Fibroblast of the conjunctiva (primary cell): ENCODE results near the gene SDR42E2.
"Not testable (repeated sequence)": the region's sequence is repeated elsewhere in the genome, so short reads cannot be mapped to it uniquely, and the experiment has no call there.

Experiments used
- DNase-seq: peaks from one replicate; pipeline ENCODE4 v3.0.0-alpha.2; 2010; ENCODE audit warnings: low read depth

SDR42E2 gene

DNA sequence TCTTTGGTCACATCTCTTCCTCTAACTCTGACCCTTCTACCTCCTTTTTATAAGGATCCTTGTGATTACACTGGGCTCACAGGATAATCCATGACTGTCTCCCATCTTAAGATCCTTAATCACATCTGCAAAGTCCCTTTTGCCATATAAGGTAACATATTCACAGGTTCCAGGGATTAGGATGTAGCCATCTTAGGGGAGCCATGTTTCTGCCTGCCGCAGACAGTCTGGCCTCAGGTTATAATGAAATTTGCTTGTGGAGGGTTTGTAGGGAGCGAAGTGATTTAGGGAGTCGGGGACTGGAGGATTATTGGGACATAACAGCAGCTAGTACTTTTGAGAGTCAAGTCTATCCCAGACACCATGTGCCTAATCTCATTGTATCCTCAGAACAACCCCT is 51.5 kb downstream of the SDR42E2 start:
- DNase-seq = no peak

DNA sequence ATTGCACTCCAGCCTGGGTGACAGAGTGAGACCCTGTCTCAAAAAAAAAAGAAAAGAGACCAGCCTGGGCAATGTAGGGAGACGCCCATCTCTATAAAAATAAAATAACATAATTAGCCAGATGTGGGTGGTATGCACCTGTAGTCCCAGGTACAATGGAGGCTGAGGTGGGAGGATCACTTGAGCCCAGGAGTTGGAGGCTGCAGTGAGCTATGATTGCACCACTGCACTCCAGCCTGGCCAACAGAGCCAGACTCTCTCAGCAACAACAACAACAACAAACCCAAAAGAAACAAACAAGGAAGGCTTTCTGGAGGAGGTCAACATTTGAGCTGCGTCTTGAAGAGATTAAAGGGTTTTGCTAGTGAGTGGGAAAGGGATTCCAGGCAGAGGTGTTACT is 52.1 kb downstream of the SDR42E2 start:
- no peak for DNase-seq

DNA sequence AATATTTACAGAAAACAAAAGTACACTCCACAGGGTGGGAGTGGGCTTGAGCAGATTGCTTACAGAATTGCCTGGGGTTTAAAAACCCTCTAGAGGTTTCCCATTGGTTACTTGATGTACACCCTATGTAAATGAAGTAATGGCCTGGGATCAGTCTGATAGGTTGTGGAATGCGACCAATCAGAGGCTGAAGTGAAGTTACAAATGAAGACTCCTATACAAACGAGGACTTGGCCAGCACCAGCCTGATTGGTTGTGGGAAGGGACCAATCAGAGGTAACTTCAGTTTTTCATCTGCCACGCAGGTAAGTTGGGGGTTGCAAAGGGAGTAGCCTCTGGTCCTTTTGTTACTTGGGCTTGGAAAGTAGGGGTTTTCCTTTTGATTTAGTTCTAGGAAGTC is 52.6 kb downstream of the SDR42E2 start:
- no peak for DNase-seq

DNA sequence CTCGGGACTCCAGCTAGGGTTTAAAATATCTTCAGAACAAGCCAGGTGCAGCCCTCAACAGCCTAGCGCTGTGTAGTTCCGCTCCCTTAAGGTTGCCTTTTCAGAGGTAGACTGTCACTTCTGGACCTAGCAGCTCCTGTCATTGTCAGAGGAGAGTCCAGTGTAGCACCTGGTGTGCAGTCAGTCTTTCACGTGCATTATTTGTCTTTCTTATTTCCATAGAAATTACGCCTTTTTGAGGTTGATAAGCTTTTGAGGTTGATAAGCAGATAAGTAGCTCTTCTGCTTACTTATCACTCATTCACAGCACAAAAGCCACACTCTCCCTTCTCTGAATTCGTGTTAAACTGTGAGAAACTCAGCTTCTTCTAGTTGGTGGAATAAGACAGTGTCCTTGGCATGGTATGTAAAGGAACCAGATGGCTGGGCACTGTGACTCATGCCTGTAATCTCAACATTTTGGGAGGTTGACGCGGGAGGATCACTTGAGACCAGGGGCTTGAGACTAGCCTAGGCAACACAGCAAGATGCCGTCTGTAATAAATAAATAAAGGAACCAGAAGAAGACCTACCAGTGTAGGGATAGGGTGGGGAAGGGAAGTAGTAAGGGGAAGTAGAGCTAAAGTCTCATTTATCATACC is 54.0 kb downstream of the SDR42E2 start:
- no peak for DNase-seq

DNA sequence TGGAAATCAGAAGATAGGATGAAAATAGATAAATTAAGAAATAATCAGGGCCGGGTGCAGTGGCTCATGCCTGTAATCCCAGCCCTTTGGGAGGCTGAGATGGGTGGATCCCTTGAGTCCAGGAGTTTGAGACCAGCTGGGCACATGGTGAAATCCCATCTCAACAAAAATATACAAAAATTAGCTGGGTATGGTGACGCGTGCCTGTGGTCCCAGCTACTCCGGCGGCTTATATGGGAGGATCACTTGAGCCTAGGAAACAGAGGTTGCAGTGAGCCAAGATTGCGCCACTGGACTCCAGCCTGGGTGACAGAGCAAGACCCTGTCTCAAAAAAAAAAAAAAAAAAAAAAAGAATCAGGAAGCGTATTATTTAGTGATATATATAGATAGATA is 54.5 kb downstream of the SDR42E2 start:
- DNase-seq = not testable (repeated sequence)

DNA sequence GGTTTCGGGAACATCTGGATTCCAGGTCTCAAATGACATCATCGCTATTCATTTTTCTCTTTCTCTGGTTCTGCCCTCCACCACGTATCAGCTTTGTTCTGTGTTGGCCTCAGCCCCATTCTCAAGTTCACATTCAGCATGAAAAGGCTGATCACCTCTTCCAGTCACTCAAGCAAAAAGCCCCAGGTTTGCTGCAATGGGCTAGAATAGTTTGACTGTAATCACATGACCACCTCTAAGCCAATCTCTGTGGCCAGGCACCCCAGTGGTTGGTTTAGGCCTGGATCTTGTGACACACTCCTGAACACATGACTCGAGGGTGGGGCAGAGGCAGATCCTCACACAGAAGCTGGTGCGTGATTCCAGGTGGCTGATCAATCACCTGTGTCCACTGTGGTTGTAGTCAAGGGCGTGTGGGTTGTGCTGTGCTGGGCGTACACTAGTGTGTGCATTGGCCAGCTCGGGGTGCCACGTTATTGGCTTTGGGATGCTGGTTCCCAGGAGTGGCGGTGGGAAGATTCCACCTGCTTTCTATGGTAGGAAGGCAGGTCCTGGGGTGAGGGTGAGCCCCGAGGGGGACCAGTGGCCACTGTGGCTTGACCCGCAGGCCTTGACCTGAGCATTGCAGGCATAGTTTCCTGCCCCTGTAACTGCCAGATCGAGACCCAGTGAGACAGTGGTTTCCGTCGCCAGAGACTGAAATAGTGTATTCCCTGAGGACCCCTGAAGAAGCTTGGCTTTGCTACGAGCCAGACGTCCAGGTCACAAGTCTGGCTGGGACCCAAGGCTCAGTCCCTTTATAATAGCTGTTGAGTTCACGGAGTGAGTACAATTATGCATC is 55.8 kb downstream of the SDR42E2 start:
- no peak for DNase-seq

DNA sequence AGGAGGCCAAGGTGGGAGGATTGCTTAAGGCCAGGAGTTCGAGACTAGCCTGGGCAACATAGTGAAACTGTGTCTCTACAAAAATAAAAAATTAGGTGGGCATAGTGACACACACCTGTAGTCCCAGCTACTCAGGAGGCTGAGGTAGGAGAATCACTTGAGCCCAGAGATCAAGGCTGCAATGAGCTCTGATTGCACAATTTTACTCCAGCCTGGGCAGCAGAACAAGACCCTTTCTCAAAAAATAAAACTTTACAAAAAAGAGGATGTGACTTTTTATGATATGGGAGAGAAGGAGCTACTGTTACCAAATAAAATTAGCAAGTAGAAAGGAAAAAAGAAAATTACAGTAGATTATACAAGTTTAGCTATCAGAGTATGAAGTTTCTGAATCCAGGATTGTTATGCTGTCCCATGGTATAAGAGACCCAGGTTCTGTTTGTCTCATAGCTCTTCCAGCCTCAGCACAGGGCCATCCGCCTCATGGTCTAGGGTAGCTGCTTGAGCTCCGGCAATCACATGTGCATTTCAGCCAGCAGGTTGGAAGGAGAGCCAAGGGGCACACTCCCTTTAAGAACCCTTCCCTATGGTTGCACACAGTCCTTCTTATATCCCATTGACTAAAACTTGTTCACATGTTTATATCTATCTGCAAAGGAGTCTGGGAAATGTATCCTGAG is 57.2 kb downstream of the SDR42E2 start:
- no peak for DNase-seq

DNA sequence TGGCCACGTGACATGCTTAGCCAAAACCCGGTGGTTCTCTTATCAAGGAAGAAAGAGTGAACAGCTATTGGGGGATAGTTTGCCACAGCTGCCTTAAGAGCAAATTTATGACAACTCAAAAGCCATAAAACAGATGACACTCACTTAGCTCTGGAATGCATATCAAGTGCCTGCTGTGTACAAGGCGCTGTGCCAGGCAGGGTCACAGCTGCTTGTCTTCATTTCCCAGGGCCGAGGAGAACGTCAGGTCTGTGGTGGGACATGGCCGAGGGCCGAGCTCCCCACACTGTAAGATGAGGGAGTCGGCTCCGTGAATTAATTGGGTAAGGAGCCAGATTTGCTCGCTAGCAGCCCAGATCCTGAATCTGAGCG is 57.7 kb downstream of the SDR42E2 start:
- no peak for DNase-seq

DNA sequence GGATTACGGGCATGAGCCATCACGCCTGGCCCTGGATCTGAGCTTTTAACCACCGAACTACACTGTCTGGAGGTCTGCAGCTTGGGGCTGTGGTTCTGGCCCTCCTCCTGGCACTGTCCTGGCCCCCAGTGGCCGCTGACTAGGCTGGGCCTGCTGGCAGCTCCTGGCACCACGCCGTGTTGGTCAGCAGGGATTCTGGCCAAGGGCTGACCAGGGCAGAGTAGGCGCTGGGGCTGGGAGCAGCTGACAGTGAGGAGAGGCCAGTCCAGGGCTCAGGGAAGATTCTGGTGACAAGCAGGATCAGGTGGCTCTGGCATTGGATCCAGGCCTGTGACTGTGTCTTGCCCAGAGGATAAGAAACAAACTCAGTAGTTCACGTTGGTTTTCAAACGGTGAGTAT is 58.4 kb downstream of the SDR42E2 start:
- no peak for DNase-seq

DNA sequence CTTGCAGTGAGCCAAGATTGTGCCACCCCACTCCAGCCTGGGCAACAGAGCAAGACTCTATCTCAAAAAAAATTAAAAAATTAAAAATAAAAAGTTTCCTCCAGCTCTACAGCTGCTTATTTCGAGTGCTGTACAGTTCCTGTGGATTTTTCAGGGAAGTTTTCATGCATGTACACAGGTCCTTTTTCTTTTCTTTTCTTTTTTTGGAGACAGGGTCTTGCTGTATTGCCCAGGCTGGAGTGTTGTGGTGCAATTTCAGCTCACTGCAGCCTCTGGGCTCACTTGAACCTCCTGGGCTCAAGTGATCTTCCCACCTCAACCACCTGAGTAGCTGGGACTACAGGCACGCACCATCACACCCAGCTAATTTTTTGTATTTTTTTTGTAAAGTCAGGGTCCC is 59.7 kb downstream of the SDR42E2 start:
- no peak for DNase-seq

DNA sequence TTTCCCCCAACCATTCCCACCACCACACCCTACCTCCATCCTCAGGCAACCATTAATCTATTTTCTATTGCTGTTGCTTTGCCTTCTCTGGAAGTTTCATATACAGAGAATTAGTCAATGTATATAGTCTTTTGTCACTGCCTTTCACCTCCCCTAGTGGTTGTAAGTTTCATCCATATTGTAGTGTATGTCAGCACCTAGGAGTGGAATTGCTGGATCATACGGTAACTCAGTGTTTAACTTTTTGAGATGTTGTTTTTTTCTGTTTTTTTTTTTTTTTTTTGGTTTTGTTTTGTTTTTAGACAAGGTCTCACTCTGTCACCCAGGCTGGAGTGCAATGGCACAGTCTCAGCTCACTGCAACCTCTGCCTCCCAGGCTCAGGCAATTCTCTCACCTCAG is 60.7 kb downstream of the SDR42E2 start:
- DNase-seq = no peak

DNA sequence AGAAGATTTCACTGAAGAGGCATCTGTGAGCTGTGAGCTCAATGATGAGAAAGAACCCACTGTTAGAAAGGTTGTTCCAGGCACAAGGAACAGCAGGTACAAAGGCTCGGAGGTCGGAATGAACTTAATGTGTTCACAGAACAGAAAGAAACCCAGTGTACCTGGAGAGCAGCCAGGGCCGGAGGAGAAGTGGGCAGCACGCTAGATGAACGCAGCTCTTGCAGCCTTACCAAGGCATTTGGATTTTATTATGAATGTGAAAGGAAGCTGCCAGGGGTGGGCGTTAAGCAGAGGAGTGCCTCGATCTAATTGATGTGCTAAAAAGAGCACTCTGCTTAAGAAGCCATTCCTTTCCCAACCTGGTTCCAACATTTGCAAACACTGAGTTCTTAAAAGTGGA is 62.8 kb downstream of the SDR42E2 start:
- no peak for DNase-seq

DNA sequence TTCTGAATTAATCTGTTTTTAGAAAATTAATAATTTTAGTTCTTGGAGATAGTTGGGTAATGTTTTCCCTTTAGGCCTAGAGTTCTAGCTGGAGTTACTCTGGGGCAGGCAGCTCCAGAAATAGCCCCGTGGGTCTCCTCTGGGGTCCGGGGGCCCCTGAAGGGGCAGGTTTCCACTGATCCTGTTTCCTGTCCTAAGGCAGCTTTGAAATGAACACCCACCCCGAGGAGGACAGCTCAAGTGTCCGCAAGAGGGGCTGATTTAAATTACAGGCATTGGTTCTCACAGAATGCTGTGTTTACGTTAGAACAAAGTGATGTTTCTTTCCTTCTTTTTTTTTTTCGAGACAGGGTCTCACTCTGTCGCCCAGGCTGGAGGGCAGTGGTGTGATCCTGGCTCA is 67.6 kb downstream of the SDR42E2 start:
- no peak for DNase-seq

DNA sequence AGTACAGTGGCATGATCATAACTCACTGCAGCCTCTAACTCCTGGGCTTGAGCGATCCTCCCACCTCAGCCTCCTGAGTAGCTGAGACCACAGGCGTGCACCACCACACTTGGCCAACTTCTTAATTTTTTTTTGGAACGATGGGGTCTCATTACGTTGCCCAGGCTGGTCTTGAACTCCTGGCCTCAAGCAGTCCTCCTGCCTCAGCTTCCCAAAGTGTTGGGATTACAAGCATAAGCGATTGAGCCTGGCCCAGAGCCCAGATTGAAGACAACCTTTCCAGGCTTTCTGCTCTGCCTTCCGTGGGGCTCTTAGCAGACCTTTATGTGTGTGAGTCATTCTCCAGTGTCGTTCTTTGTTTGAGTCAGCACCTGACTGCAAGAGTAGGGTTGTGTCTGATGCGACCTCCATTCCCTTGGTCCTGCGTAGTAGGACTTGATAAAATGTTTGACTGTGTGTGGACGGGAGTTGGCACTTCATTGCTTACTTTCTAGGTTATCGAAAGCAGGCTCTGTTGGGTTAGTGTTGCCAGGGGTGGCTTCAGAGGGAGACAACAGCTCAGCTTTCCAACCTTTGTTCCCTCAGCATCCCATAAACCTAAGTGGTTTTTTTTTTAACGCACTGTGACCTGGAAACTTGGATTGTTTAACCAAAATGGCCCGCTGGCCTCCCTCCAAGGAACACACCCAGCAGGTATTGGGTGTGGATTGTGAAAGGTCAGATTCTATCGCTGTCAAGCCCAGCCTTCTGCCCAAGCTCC is 70.2 kb downstream of the SDR42E2 start:
- DNase-seq = no peak

DNA sequence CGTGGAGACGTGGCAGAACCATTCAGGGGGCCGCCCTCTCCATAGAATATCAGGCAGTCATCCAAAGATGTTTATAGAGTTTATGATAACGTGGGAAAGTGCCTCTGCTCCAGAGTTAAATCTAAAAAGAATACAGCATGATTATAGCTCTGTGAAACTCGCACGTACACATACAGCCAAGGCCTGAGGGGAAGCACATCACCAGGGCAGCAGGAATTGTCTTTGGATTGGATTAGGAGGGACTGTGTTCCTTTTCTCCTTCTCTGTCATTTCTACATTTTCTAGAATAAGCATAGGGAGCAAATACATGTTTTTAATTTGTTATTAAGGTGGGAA is 70.7 kb downstream of the SDR42E2 start:
- no peak for DNase-seq

DNA sequence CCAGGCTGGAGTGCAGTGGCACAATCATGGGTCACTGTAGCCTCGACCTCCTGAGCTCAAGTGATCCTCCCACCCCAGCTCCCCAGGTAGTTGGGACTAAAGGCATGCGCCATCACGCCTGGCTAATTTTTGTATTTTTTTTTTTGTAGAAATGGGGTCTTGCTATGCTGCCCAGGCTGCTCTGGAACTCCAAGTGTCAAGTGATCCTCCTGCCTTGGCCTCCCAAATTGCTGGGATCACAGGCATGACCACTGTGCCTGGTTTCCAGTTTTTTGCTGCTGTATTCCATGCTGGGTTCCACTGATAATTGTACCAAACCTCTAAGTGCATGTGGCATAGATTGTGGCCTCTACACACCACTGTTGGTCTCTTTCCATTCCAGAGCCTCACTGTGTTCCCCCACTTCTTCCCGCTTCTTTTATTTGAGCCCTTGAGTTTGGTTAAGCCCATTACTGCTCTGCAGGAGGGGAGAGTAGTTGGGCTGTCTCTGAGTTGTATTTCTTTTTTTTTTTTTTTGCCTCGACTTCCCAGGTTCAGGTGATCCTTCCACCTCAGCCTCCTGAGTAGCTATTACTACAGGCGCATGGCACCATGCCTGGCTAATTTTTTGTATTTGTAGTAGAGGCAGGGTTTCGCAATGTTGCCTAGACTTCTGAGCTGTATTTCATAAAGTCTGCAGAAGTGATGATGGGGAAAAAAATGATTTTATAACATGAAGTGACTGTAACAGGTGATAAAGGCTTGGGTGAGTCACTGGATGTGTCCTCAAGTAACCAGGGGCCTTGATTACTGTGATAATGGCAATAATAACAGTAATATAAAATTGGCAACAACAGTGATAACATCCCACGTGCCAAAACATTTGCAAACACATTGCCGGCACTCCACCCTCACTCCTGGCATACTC is 73.8 kb downstream of the SDR42E2 start:
- DNase-seq = no peak

DNA sequence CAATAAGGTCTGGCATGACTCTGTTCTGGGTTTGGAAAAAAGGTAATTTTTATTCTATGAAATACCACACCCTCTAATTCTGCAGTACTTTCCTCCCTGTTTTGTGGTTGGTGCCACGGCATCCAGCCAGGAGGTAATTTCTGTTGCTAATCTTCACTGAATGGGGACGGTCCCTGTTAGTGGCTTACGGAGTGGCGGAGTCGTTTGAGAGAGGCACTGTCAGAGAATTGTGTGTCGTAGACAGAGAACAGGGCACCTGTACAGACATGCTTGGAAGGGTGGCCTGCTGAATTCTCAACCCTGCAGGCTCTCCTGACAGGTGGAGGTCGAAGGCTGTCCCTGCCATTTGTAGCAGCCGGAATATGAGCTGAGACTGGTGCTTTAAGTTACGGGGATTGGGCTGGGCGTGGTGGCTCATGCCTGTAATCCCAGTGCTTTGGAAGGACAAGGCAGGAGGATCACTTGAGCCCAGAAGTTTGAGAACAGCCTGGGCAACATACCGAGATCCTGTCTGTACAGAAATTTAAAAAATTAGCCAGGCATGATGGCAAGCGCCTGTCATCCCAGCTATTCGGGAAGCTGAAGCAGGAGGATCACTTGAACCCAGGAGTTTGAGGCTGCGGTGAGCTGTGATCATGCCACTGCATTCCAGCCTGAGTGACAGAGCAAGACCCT is 77.0 kb downstream of the SDR42E2 start:
- DNase-seq = no peak

DNA sequence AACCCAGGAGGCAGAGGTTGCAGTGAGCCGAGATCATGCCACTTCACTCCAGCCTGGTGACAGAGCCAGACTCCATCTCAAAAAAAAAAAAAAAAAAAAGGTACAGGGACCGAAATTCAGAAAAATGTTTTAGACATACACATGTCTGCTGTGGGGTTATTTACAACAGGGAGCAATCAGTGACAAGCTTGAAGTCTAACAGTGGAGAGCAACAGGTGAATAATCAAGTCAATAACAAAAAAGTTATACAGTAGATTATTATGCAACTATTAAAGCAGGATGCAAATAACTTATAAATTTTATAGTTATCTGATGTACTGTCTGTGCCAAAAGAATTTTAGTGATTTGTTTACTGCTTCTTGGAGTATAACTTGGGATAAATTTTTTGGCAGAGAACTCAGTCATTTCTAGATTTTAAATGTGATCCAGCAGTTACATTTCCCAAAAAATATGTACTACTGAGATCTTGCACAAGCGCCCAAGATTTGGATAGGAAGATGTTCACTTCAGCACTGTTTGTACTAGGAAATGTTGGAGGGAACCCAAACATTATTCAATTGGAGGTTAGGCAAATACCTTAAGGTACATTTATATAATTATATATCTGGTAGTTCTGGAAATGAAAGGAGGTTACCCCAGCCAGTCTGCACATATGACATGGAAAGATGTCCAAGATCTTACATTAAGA is 77.9 kb downstream of the SDR42E2 start:
- peak; percentile 64 for DNase-seq
